NCI-H460 (cell line): ENCODE measurements around the gene ABTB1. TPM values are rescaled to one million over a fixed set of nuclear protein-coding genes. Genes with fewer than 3 reads are reported as not detected.

Experiments used
- DNase-seq: peaks from one replicate; pipeline ENCODE4 v3.0.0-alpha.2; 2016; ENCODE audit warnings: low read depth; ENCODE audit errors: extremely low read depth
- total RNA-seq: library from RNA; depleted of rRNA; stranded (reverse); fragments of >200 nt; shearing (Covaris generic); gene quantifications from 2 replicates; pipeline ENCODE4 v1.2.3, GENCODE V29; 2014; rRNA removed

The ABTB1 gene
- total RNA-seq, 1 experiment from 2014 or later = 1.6 TPM

DNA sequence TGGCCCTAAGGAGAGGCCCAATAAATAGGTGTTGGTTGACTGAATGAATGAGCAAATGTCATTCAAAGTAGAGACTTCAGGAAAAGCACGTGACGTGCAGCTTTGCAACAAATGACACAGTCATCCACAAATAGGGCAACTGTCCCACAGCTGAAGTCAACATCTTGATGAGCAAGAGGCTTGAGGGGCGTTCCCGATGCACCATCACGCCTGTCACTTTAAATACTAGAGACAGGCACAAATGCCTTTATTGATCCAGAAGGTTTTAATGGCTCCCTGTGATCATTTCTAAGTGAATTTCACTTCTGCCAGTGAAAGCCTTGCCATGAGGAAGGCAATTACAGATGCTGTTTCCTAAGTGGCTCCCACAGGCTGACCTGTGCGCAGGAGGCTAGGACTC is 43.6 kb downstream of the ABTB1 start:
- DNase-seq = no peak

DNA sequence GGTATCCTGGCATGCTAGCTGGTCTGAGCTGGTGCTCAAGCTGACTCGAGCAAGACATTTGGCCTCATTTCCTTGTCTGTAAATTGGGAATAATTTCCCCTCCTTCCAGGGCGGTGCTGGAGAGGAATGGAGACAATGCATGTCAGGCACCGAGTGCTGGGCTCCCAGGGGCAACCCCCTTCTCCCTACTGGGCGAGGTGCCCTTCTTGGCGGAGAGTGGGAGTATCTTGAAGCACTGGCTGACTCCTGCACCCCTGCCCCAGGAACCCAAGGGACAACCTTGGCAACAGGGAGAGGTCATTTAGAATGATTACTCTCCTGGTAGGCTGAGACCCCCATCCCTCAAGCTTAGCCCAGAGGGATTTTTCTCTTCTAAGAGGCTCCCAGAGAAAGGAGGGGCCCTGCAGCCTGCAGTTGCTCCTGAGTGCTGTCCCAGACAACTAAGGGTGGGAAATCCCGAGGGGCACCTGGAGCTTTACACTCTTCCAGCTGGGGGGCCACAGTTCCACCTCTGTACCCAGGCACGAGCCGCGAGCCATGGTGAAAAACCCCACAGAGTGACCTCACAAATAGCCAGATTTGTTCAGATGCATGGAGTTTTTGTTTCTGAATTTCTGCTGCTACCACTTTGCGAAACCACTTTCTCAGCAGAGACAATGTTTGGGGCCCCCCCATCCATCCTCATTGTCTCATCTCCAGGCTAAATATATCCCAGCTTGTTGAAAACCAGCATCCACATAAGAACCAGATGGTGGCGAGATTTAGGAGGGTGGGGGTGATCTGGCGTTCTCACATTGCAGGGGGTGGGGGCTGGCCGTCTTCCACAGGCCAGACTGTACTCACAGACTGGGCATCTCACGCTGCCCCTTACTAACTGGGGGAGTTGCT is 44.8 kb downstream of the ABTB1 start:
- DNase-seq = no peak

DNA sequence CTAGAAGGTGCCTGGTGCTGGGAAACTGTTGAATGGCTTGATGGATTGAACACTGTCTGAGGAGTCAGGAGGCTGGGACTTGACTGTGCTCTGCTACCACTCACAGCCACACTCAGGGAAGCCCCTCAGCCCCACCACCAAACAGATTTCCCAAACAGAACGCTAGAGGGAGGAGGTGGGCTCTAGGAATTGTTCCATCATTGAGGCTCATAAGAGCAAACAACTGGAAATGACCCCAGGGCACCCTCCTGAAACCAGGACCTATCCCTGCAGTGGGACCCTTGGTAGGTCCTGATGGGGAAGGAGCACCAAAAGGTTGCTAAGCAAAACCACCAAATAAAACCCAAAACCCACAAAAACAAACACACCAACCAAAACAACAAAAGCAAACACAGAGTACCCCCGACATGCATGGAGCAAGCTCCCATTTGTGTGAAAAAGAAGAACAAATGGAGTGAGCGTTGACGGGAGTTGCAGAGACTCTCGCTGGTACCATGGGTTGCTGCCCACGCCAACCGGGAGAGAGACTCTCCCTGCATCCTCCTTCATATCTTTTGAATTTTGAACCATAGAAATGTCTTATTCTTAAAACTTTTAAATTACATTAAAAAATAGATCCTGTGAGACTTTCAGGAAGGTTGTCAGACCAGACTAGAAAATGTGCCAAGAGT is 45.6 kb downstream of the ABTB1 start:
- DNase-seq = no peak

DNA sequence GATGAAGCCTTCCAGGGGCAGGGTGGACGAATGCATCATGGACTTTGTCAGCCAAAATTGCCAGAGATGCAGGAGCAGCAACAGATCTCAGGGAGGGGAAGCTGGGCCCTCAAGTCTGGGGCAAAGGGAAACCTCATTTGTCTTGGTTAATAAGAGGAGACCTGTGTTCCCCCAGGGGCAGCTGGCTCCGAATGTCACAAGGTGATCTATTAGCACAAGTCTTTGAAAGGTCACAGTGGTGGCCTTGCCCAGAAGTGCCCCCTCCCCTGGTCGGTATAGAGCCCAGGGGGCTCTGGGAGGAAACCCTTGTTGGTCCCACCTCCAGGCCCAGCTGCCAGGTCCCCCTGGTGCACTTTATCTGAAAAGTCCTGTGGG is 46.2 kb downstream of the ABTB1 start:
- DNase-seq = no peak

DNA sequence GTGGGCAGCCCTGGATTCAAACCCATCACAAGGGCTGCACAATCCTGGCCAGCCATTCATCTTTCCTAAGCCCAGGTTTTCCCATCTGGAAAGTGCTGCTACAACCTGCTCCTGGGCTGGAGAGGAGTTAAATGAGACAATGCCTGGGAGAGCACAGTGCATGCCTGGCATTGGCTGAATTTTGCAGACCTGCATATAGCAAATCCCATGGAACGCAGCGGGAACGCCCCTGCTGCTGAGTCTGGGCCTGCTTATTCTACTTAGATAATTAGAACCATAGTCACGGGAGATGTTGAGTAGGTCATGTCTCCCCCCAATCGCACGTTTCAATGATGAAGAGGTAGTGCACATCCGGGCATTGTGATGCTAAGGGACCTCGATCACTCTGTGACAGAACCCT is 46.6 kb downstream of the ABTB1 start:
- no peak for DNase-seq

DNA sequence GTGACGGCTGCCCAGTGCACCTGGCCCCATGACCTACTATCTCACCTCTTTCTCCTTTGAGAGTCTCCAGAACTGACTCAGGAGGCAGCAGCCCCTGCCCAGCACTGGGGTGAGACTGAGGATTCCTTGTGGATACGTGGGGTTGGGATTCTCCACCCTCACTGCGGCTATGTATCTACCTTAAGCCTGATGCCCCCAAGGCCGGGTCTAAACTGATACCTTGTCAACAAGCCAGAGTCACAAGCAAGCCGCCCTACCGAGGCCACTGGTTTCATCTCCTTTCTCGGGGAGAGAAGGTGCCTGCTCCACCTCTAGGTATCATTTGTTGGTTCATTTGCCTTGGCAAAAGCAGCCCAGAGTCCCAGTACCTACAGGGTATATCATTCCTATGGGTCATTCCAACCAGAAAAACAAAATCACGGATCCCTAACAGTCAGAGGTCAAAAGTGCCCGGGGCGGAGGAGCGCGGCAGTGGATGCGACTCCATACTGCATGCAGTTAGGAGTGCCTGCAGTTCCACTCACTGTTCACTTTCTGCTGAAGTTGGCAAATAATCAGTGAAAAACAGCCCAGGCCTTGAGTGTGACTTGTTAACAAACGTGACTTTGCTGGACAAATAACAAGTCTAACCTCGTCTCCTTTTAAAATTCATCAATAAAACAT is 47.5 kb downstream of the ABTB1 start:
- DNase-seq = no peak

DNA sequence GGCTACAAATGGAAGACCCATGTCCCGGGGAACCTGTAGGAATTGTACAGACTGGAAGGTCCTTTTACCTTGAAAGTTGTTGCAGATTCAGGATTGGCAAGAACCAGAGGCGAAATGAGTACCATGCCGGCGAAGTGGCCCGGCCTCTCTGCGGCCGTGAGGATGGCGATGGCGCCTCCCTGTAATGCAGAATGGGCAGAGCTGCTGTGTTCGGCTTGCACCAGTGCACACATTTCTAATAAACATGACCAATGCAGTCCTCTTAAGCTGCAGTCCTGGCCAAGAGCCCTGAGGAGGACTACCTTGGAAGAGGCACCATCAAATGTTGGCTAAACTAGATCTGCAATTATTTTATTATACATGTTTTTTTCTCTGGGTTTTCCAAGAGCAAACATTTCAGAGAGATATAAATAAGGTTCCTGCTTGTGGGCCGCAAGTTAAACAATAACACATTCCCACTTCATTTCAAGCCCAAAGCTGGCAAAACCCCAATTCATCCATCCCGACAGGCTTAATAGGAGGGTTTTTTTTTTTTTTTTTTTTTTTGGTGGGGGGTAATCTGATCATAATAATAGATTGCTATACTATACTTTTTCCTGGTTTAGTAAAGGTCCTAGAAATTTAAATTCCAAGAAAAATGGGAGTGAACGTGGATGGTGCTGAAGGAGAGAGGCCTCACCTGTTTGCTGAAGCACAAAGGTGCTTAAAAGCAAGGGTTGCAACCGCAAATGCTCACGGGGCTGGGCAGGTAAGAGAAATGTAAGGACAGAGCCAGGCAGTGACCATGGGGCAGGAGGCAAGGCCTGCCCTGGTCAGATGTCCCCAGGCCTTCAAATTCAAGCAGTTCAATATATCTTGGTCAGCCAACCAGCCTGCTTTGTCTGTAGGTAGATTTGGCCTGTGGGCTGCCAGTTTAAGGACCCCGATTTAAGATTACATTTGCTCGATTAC is 48.5 kb downstream of the ABTB1 start:
- DNase-seq = no peak

DNA sequence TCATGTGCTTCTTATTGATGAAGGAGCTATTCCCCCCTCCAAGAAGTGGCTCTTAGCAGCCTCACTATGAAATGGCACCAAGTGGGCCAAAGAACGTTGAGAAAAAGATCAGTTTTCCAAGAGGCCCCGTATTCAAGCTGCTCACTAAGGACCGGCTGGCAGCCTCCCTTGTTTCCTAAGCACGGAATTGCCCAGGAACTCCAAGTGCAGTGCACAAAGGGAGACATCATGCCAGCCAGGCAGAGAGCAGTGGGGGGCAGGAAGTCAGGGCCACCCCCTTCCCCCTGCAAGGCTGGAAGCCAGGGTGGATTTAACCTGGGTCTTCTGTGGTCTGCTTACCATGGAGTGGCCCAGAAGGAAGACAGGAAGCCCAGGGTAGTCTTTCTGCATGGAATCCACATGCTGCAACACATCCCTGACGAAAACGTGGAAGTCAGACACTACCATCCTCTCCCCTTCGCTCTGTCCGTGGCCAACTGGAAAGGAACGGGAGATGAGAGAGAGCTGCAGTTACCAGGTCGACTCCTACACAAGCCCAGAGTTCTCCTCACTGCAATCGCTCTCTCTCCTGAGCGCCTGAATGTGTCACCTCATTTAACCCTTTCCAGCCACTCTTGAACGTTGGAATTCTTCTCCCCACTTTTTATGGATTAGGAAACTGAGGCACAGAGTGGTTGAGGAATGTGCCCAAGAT is 49.5 kb downstream of the ABTB1 start:
- DNase-seq = no peak

DNA sequence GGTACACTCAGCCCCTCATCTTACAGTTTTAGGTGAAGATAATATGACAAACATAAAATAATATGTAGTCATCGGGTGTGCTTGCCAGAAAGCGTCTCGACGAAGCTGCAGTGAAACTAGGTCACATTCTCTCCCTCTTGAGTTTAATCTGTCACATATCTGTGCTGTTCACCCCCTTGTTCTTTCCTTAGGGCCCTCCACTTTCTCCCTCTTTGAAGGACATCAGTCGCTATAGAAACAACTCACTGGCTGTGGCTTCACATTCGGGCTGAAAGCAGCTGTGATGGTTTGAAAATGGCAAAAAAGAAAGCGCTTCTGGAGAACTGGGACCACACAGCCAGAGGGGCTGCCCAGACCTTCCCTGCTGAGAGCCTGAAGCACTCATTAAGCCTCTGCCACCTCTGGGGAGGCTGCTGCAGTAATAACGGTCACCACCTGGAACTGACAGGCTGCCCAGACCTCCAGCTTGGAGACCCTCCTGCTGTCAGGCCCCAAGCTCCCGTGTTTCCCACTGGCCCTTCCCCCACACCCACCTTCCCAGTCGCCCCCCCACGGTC is 50.3 kb downstream of the ABTB1 start:
- no peak for DNase-seq

DNA sequence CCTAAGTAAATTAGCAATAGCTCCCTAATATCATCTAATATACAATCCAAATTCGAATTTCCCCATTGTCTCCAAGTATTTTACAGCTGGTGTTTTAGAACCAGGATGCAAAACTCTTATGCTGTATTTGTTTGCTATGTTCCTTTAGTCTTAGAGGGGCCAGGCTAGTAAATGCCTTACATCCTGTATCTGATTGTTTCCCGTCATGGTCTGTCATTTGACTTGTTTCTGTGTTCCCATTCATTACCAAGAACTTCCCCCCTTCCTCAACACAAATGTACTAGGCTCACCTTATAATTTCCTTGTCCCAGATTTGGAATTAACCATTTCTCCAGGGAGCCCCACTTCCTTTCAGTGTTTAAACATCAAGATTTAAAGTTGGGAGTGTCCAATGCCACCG is 54.1 kb downstream of the ABTB1 start:
- no peak for DNase-seq

DNA sequence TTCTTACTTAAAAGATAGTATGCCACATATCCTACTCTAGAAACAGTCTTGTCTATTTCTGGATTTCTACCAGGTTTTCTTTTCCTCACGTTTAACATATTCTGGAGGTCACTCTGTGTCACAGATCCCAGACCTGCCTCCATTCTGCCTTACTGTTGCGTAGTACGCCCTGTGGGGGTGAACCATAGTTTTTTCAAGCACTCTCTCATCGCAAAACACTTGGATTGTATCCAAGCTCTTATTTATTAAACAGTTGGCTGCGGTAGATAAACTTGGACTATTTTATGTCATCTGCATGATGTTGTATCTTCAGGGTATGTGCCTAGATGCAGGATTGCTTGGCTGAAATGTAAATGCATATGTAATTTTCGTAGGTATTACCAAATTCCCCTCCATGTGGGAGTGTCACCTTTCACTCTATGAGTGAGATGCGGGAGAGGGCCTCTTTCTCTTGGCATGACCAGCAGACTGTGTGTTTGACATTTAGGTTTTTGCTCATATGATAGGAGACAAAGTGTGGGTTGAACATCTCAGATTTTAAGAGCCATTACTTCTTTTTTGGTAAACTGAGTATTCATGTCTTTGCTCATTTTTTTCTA is 55.8 kb downstream of the ABTB1 start:
- no peak for DNase-seq

DNA sequence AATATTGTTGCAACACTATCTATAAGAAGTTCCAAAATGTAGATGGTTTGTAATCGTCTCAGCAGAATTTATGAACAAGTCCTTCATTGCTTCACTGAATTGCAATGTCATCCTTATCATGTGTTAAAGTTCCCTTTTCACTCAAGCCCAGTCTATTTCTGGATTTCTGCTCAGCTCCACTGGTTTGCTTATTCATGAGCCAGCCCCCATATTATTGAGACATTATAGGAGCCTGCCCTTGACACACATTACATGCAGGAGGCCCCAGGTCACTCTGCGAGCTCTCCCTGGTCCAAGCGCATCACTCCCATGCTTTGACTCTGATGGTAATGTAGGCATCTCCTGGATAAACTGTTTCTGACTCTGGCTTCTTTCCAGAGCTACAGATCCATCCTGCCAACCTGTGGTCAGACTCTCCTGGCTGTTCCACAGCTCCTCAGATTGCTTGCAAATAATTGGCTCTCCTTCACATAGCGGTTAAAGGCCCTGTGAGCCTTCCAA is 56.9 kb downstream of the ABTB1 start:
- DNase-seq = no peak

DNA sequence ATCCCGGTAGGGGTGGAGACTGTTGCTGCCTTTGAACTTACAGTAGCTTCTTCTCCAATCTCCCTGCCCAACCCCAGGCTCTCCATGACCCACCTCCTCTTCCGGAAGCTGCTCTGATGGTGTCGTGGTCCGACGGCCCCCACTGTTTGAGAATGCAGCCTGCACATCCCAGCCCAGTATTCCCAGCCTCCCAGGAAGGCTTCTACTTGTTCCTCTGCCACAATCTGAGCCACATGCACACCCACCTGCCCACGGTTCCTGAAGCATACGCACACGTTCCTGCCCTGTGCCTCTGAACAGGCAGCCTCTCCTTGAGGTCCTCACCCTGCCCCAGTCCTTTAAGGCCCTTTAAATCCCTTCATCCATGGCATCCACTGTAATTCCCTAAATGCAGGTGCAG is 57.4 kb downstream of the ABTB1 start:
- no peak for DNase-seq

Other genes starting within 250 kb of the ABTB1 start
- gene TPRA1, start 82.2 kb upstream of the ABTB1 start, total RNA-seq = 20.6 and 27.9 TPM in 2 replicates
- 23.5 and 25.7 TPM in 2 replicates for gene MCM2, start 74.5 kb upstream of the ABTB1 start, total RNA-seq
- 20.8 and 23.4 TPM in 2 replicates for gene PODXL2, start 43.8 kb upstream of the ABTB1 start, total RNA-seq
- gene MGLL, start 149.6 kb downstream of the ABTB1 start, total RNA-seq = 1.6 and 2.0 TPM in 2 replicates
- gene KBTBD12, start 242.3 kb downstream of the ABTB1 start, total RNA-seq = not detected in 2 replicates